Neutrophil (primary cell): Measurements from ENCODE around the gene EGFR.

ENCODE experiments used
- H3K27ac ChIP-seq: fragments of 200-600 bp; sonication (generic); 2 replicates; pipeline ENCODE4 v1.5.1; 2016; ENCODE audit warnings: mild to moderate bottlenecking, moderate library complexity
- H3K27me3 ChIP-seq: fragments of 200-600 bp; sonication (generic); 2 replicates; pipeline ENCODE4 v1.6.0; 2016; ENCODE audit warnings: mild to moderate bottlenecking
- H3K36me3 ChIP-seq: fragments of 200-600 bp; sonication (generic); 2 replicates; pipeline ENCODE4 v1.5.1; 2017
- H3K4me1 ChIP-seq, 2 experiments: fragments of 200-600 bp in 1 of 2; sonication (generic) in 1 of 2; 1 replicate in 1 of 2; 2 replicates in 1 of 2; pipeline versions ENCODE4 v1.5.1 to v1.6.1; 2013 to 2016; ENCODE audit warnings: low read depth in 1 of 2, low read length in 1 of 2, mild to moderate bottlenecking in 1 of 2, moderate library complexity in 1 of 2; ENCODE audit not compliant: control insufficient read depth in 1 of 2, insufficient read depth in 1 of 2
- H3K4me3 ChIP-seq, 2 experiments: fragments of 200-600 bp in 1 of 2; sonication (generic) in 1 of 2; 1 replicate in 1 of 2; 2 replicates in 1 of 2; pipeline ENCODE4 v1.5.1; 2013 to 2016; ENCODE audit warnings: low read depth in 1 of 2, low read length in 1 of 2, mild to moderate bottlenecking in 1 of 2, moderate library complexity in 1 of 2
- H3K9me3 ChIP-seq: fragments of 200-600 bp; sonication (generic); 2 replicates; pipeline ENCODE4 v1.5.1; 2016
- TF ChIP-seq, protein P1 (sequence below): fragments of 200-600 bp; sonication (generic); IDR thresholded peaks from 2 replicates; pipeline ENCODE4 v1.5.1; 2016; ENCODE audit warnings: antibody characterized with exemption

EGFR gene

DNA sequence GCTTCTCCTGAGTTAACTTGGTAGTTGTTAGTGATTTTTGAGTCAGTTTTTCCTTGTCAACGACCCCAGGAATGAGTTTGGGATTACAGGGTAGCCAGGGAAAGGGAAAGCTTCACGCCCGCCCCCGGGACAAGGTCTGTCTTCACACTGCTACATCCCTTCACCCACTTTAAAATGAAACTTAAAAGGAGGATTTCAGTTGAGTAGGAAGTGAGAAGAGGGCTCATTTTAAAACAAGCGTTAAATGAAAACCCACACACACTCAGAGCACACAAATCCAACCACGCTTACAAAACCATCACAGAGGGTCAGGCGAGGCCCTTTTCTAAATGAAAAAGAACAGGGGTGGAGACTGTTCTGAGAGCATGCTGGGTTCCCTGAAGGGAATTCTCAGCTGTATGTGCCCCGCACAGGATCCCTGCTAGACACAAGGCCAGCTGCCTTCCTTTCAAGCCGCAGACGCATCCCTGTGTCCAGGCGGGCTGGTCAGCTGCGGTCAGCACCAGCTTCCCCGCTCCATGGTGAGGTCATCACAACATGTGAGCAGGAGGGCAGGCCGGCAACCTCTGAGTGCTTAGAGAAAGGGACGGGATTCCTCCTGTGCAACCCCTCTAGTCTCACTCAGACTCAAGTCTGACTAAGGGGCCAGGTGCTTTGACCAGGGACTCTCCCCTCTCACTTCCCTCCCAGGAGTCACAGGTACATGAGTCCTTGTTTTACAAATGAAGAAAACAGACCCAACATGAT is 111.8 kb downstream of the EGFR start:
- no peak overlapping the region for H3K27ac ChIP-seq
- no peaks in the 10 kb centered on the region for H3K27me3 ChIP-seq
- H3K36me3 ChIP-seq, result no peaks in the 10 kb centered on the region
- no peak overlapping the region for H3K4me3 ChIP-seq
- no peaks in the 10 kb centered on the region for H3K4me1 ChIP-seq
- TF ChIP-seq, protein P1, sequence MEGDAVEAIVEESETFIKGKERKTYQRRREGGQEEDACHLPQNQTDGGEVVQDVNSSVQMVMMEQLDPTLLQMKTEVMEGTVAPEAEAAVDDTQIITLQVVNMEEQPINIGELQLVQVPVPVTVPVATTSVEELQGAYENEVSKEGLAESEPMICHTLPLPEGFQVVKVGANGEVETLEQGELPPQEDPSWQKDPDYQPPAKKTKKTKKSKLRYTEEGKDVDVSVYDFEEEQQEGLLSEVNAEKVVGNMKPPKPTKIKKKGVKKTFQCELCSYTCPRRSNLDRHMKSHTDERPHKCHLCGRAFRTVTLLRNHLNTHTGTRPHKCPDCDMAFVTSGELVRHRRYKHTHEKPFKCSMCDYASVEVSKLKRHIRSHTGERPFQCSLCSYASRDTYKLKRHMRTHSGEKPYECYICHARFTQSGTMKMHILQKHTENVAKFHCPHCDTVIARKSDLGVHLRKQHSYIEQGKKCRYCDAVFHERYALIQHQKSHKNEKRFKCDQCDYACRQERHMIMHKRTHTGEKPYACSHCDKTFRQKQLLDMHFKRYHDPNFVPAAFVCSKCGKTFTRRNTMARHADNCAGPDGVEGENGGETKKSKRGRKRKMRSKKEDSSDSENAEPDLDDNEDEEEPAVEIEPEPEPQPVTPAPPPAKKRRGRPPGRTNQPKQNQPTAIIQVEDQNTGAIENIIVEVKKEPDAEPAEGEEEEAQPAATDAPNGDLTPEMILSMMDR, result no peak
- no peaks in the 10 kb centered on the region for H3K9me3 ChIP-seq

DNA sequence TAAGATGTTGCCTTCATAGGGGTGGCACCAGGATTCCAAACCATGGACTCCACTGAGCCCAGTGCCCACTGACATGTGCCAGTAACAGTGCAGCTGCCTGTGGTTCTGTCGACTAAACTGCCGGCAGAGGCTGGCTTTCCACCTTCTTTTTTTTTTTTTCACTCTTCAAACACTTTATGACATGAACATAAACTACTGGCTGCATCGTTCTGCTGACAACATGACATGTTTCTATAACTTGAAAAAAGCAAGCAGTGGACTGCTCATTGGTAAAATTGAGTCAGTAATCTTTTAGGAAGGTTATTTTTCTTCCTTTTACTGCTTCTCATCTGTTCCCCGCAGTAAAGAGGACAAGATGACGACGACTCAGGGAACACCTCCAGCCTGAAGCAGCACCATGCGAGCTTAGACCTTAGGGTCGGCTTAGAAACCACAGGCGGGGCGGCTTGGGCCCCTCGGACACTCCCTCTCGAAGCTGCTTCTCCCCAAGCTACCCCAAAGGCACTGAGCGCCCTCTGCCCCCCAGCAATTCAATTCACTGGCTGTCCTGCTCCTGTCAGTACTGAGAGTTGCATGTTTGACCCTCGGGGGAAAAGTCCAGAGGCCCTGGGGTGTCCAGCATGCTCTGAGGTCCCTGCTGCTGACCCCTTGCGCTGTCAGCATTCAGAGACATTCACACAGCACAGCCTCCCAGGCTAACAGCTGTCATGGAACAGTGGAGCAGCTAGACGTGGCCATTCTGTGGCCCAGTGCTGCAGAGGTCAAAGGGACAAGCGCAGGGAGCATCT is 112.5 kb downstream of the EGFR start:
- H3K4me3 ChIP-seq, result no peak overlapping the region
- H3K4me1 ChIP-seq, result no peaks in the 10 kb centered on the region
- H3K27ac ChIP-seq, result no peak overlapping the region
- no peaks in the 10 kb centered on the region for H3K27me3 ChIP-seq
- TF ChIP-seq, protein P1, result no peak
- no peaks in the 10 kb centered on the region for H3K36me3 ChIP-seq
- no peaks in the 10 kb centered on the region for H3K9me3 ChIP-seq

DNA sequence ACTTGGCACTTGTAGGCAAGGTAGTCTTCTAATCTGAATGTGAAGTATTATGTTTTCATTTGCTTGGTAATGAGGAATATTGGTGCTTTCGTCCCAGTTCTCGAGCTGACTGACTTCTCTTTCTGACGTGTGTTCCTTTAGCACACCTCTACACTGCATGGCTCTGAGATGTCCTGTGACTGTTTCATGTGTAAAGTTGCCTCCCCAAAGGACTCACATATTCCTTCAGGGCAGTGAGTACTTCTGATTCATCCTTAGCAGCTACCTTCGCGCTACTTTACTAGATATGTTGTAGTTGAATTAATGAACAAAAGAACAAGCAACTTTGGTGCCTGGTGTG is 113.7 kb downstream of the EGFR start:
- TF ChIP-seq, protein P1, result no peak
- H3K36me3 ChIP-seq, result no peaks in the 10 kb centered on the region
- no peak overlapping the region for H3K4me3 ChIP-seq
- H3K9me3 ChIP-seq, result no peaks in the 10 kb centered on the region
- H3K27me3 ChIP-seq, result no peaks in the 10 kb centered on the region
- H3K27ac ChIP-seq, result no peak overlapping the region
- H3K4me1 ChIP-seq, result no peaks in the 10 kb centered on the region

DNA sequence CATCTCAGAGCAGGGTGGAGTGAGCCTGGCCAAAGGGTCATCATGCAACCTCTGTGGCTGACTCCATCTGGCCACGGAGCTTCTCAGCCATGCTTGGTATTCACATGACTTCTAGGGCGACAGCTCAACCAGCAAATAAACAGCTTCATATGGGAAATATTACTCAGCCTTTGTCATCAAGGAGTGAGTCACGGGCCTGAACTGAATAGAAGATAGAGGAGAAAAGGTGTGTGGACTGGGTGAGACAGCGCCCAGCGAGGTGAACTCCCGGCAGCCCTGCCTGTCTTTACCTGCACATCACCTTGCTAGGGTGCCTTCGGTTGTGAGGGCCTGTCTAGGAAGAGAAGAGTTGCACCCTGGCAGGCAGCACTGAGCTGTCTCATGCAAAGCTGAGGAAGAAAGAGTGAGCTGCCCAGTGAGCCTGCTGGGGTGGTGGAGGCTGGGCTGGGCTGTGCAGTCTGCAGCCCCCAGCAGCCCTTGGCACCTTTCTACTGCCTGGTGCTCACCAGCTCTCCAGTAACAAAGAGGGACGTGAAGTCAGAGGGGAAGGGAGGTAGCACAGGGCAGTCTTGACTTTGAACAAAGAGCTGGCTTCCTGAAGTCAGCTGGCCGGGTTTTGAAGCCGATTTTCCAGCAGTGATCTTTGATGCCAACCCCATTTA is 114.2 kb downstream of the EGFR start:
- no peaks in the 10 kb centered on the region for H3K4me1 ChIP-seq
- no peak overlapping the region for H3K4me3 ChIP-seq
- no peaks in the 10 kb centered on the region for H3K27me3 ChIP-seq
- no peaks in the 10 kb centered on the region for H3K9me3 ChIP-seq
- no peak overlapping the region for H3K27ac ChIP-seq
- TF ChIP-seq, protein P1, result no peak
- no peaks in the 10 kb centered on the region for H3K36me3 ChIP-seq

DNA sequence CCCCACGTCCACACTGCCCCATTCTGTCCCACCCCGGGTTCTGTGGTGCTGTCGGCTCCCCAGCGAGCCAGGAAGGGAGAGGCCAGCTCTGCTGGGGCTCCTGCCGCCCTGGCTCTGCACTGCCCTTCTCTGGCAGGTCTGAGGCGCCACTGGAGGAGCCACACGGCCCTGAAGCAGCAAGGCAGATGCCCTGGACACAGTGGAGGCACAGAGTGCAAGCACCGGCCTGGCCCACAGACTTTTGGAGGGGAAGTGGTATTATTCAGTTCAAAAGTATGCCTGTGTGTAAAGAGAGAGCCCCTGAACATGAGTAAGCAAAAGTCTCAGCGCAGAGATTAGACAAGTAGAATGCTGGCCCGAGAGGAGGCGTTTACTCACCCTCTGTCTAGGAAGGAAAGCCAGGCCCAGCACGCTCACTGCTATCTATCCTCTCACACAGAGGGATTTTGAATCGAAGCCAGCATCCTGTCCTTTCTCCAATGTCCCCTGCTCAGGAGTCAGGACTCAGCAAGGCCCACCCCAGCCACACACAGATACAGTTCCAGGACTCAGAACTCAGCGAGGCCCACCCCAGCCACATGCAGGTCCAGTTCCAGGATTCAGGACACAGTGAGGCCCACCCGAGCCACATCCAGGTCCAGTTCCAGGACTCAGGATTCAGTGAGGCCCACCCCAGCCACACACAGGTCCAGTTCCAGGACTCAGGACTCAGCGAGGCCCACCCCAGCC is 115.0 kb downstream of the EGFR start:
- H3K4me3 ChIP-seq, result no peak overlapping the region
- H3K27ac ChIP-seq, result no peak overlapping the region
- TF ChIP-seq, protein P1, result no peak

More for the DNA sequence above, 115.0 kb downstream of the EGFR start:
- Histone ChIP-seq H3K9me3 (no peaks in the 10 kb centered on the region), H3K4me1 (no peaks in the 10 kb centered on the region), H3K36me3 (no peaks in the 10 kb centered on the region), H3K27me3 (no peaks in the 10 kb centered on the region)
